ENCODE measurements around the gene LRP3. TPM values are rescaled to one million over a fixed set of nuclear protein-coding genes. Genes with fewer than 3 reads are reported as not detected.

LRP3 gene
- total and polyA plus RNA-seq, 2 of the 13 experiments (the other 11 are each of a cell fraction or from before 2014, with no cell fraction given): 17.6 to 51.6 TPM

GRCh38 chr19:33146209-33146608 is 47.9 kb upstream of the LRP3 start:
- Histone ChIP-seq H3K9ac (ENCODE audit: insufficient read depth, low read depth, low read length) (no peak overlapping the region), H3K27ac (ENCODE audit: extremely low read length, insufficient read depth, low read length) (no peak overlapping the region), H3K36me3 (replicated peaks in 1 of 2; ENCODE audit: control insufficient read depth in 1 of 2, insufficient read depth in 2 of 2, low read length in 2 of 2) (no peaks in the 10 kb centered on the region), H3K4me2 (ENCODE audit: low read depth, low read length) (no peak overlapping the region), H3K79me2 (ENCODE audit: insufficient read depth, low read length) (no peaks in the 10 kb centered on the region), H3K4me3 (replicated peaks in 1 of 3; ENCODE audit: insufficient read depth in 1 of 3, low read depth in 2 of 3, low read length in 3 of 3) (no peak overlapping the region), H3K9me3 (ENCODE audit: low read length) (no peaks in the 10 kb centered on the region), H4K20me1 (ENCODE audit: insufficient read depth, low read length) (no peaks in the 10 kb centered on the region), H3K27me3 (ENCODE audit: control insufficient read depth in 1 of 2, insufficient read depth in 2 of 2, low read length in 2 of 2) (peaks cover 0 to 4% of the 10 kb centered on the region in 2 experiments; a peak in 2 of 5 replicates), H2AFZ (ENCODE audit: low read length) (no peak overlapping the region), H3K4me1 (ENCODE audit: insufficient read depth, low read length) (peaks cover 39% of the 10 kb centered on the region)
- 87% methylated on average over 9 of the region's 9 CpGs for WGBS (ENCODE audit: low lambda C conversion rate)
- no TSS peak for BruUV-seq (replicated peaks)
- in situ Hi-C loops (cut with HindIII; ENCODE audit: extremely low pct_ligation_motif_present, low pct_unique_long_range_greater_than_20kb) (loop anchor here (25.0 kb wide), 1 partner anchor 459 kb away; the partner anchor contains the start of genes ANKRD27, NUDT19 and RGS9BP), intact Hi-C loops (cut with micrococcal nuclease; ENCODE audit: unreplicated experiment) (no loop called here)
- ChIA-PET POLR2A (interaction anchor here (2.8 kb wide), 1 partner anchor 30 kb away, joined by 18 read pairs; no protein-coding TSS in a partner anchor), CTCF (ENCODE audit: low intra/inter-chr PET ratio, low total read pairs) (interaction anchor here (0.9 kb wide), 1 partner anchor 31 kb away, joined by 3 read pairs; no protein-coding TSS in a partner anchor)
- TF ChIP-seq SCMH1 (CRISPR knock-in tag; IDR thresholded peaks at IDR 0.05; ENCODE audit: borderline replicate concordance) (no peak), CENPX (CRISPR knock-in tag; IDR thresholded peaks at IDR 0.05) (no peak), MIXL1 (CRISPR knock-in tag; IDR thresholded peaks at IDR 0.05) (no peak), TAF1 (CRISPR knock-in tag; IDR thresholded peaks at IDR 0.05) (no peak), HOXA5 (CRISPR knock-in tag; IDR thresholded peaks at IDR 0.05) (no peak)
- DNase-seq (ENCODE audit: low spot score): no peak
- no peak for ATAC-seq
- no peak for FAIRE-seq

- intact Hi-C loops (cut with micrococcal nuclease; ENCODE audit: unreplicated experiment): no loop called here
- DNase-seq (ENCODE audit: low spot score): no peak
These were observed 46.6 kb upstream of the LRP3 start for GRCh38 chr19:33147538-33147937.

More at GRCh38 chr19:33147538-33147937, 46.6 kb upstream of the LRP3 start:
- peak overlapping the region; percentile 47; the same call in 1 of the 2 replicates for H3K4me2 ChIP-seq (ENCODE audit: low read depth, low read length)
- in situ Hi-C loops (cut with HindIII; ENCODE audit: extremely low pct_ligation_motif_present, low pct_unique_long_range_greater_than_20kb): loop anchor here (25.0 kb wide), 1 partner anchor 460 kb away; the partner anchor contains the start of genes ANKRD27, NUDT19 and RGS9BP
- 55% methylated on average over 5 of the region's 6 CpGs for WGBS (ENCODE audit: low lambda C conversion rate)
- no peak overlapping the region for H3K27ac ChIP-seq (ENCODE audit: extremely low read length, insufficient read depth, low read length)
- H3K79me2 ChIP-seq (ENCODE audit: insufficient read depth, low read length): no peaks in the 10 kb centered on the region
- H3K27me3 ChIP-seq (ENCODE audit: control insufficient read depth in 1 of 2, insufficient read depth in 2 of 2, low read length in 2 of 2): peaks cover 0 to 4% of the 10 kb centered on the region in 2 experiments; a peak in 2 of 5 replicates
- H4K20me1 ChIP-seq (ENCODE audit: insufficient read depth, low read length): no peaks in the 10 kb centered on the region
- no peaks in the 10 kb centered on the region for H3K36me3 ChIP-seq (replicated peaks in 1 of 2; ENCODE audit: control insufficient read depth in 1 of 2, insufficient read depth in 2 of 2, low read length in 2 of 2)
- no peak overlapping the region for H3K9ac ChIP-seq (ENCODE audit: insufficient read depth, low read depth, low read length)
- POLR2A ChIA-PET: interaction anchor here (1.8 kb wide), 1 partner anchor 29 kb away, joined by 10 read pairs; no protein-coding TSS in a partner anchor
- H2AFZ ChIP-seq (ENCODE audit: low read length): no peak overlapping the region
- no TSS peak for BruUV-seq (replicated peaks)
- FAIRE-seq (no peak), ATAC-seq (peak; percentile 50)
- H3K9me3 ChIP-seq (ENCODE audit: low read length): no peaks in the 10 kb centered on the region
- peaks cover 40% of the 10 kb centered on the region for H3K4me1 ChIP-seq (ENCODE audit: insufficient read depth, low read length)
- no peak overlapping the region; a peak in 1 of 6 replicates for H3K4me3 ChIP-seq (replicated peaks in 1 of 3; ENCODE audit: insufficient read depth in 1 of 3, low read depth in 2 of 3, low read length in 3 of 3)
- TF ChIP-seq FOSL1 (CRISPR knock-in tag; IDR thresholded peaks at IDR 0.05; ENCODE audit: borderline replicate concordance) (no peak), CSRNP2 (CRISPR knock-in tag; conservative IDR thresholded peaks at IDR 0.05; ENCODE audit: low read depth) (no peak), SP2 (CRISPR knock-in tag; IDR thresholded peaks at IDR 0.05) (no peak), CTCF (CRISPR knock-in tag; IDR thresholded peaks at IDR 0.05) (peak; percentile 45), ARNTL (CRISPR knock-in tag; IDR thresholded peaks at IDR 0.05) (no peak)
- CTCF ChIA-PET (ENCODE audit: low intra/inter-chr PET ratio, low total read pairs): no interaction called here
